WTC11 (cell line): ENCODE results near the gene PSMD1. TPM values are rescaled to one million over a fixed set of nuclear protein-coding genes. Genes with fewer than 3 reads are reported as not detected.

Experiments
- ATAC-seq: fragments of 200-7000 bp; cut with Tn5 transposase; 2 replicates; pipeline ENCODE4 v1.10.0; 2021; ENCODE audit warnings: mild to moderate bottlenecking, moderate library complexity
- CTCF ChIA-PET: fragments of 300-600 bp; sonication (Branson Sonifier 250); formaldehyde crosslinking; loops from one replicate; lab custom pipeline; 2021; ENCODE audit warnings: antibody characterized with exemption; lab: Charles Lee
- POLR2A ChIA-PET: fragments of 350-600 bp; sonication (Branson Sonifier 250); formaldehyde crosslinking; loops from one replicate; lab custom pipeline; 2021; ENCODE audit warnings: antibody characterized with exemption; lab: Charles Lee
- DNase-seq: peaks from one replicate; pipeline ENCODE4 v3.0.0; 2021; ENCODE audit warnings: low spot score
- H3K27ac Mint-ChIP-seq: 2 replicates; pipeline ENCODE4 v1.8.0; 2021; ENCODE audit warnings: mixed read lengths
- H3K27me3 Mint-ChIP-seq: 2 replicates; pipeline ENCODE4 v1.8.0; 2021; ENCODE audit warnings: low read depth, mild to moderate bottlenecking, moderate library complexity, mixed read lengths
- H3K36me3 Mint-ChIP-seq: 2 replicates; pipeline ENCODE4 v1.8.0; 2021; ENCODE audit warnings: mixed read lengths
- H3K4me1 Mint-ChIP-seq: 2 replicates; pipeline ENCODE4 v1.8.0; 2022; ENCODE audit warnings: mixed read lengths
- H3K4me3 Mint-ChIP-seq: 2 replicates; pipeline ENCODE4 v1.8.0; 2021; ENCODE audit warnings: mild to moderate bottlenecking, moderate library complexity, mixed read lengths
- H3K9me3 Mint-ChIP-seq: 2 replicates; pipeline ENCODE4 v1.8.0; 2021; ENCODE audit warnings: mixed read lengths
- ATF1 ChIP-seq: sonication (generic); formaldehyde crosslinking; IDR thresholded peaks from 2 replicates; pipeline ENCODE4 v1.8.1; 2023; ENCODE audit warnings: mild to moderate bottlenecking, moderate library complexity, missing genetic modification reagents
- CREM ChIP-seq: sonication (generic); formaldehyde crosslinking; IDR thresholded peaks from 2 replicates; pipeline ENCODE4 v1.8.1; 2022; ENCODE audit warnings: mild to moderate bottlenecking, missing genetic modification reagents, moderate library complexity
- IRF1 ChIP-seq: sonication (generic); formaldehyde crosslinking; IDR thresholded peaks from 2 replicates; pipeline ENCODE4 v1.8.0; 2023; ENCODE audit warnings: missing genetic modification reagents
- IRF2 ChIP-seq: sonication (generic); formaldehyde crosslinking; IDR thresholded peaks from 2 replicates; pipeline ENCODE4 v1.8.0; 2022; ENCODE audit warnings: low read depth, missing genetic modification reagents, borderline replicate concordance
- MAX ChIP-seq: sonication (generic); formaldehyde crosslinking; IDR thresholded peaks from 2 replicates; pipeline ENCODE4 v1.8.0; 2022; ENCODE audit warnings: mild to moderate bottlenecking, missing genetic modification reagents
- NFATC4 ChIP-seq: fragments of 250-450 bp; sonication (Bioruptor Pico); IDR thresholded peaks from 2 replicates; pipeline ENCODE4 v1.9.0; 2021; ENCODE audit warnings: mild to moderate bottlenecking
- NR3C1 ChIP-seq: sonication (generic); formaldehyde crosslinking; conservative IDR thresholded peaks from 2 replicates; pipeline ENCODE4 v1.8.1; 2023; ENCODE audit warnings: low read depth, mild to moderate bottlenecking, missing genetic modification reagents
- RORB ChIP-seq: fragments of 250-450 bp; sonication (Bioruptor Pico); IDR thresholded peaks from 2 replicates; pipeline ENCODE4 v1.9.0; 2021; ENCODE audit warnings: mild to moderate bottlenecking
- SMAD3 ChIP-seq: sonication (generic); formaldehyde crosslinking; IDR thresholded peaks from 2 replicates; pipeline ENCODE4 v1.8.0; 2022; ENCODE audit warnings: missing genetic modification reagents, mild to moderate bottlenecking, borderline replicate concordance
- TCF7 ChIP-seq: sonication (generic); formaldehyde crosslinking; IDR thresholded peaks from 2 replicates; pipeline ENCODE4 v1.8.0; 2022; ENCODE audit warnings: mild to moderate bottlenecking, low read depth, missing genetic modification reagents, moderate library complexity
- TEAD4 ChIP-seq: sonication (generic); formaldehyde crosslinking; IDR thresholded peaks from 2 replicates; pipeline ENCODE4 v1.8.0; 2022; ENCODE audit warnings: mild to moderate bottlenecking, missing genetic modification reagents
- ZNF138 ChIP-seq: sonication (generic); formaldehyde crosslinking; conservative IDR thresholded peaks from 2 replicates; pipeline ENCODE4 v1.8.1; 2022; ENCODE audit warnings: mild to moderate bottlenecking, moderate library complexity, missing genetic modification reagents
- ZNF219 ChIP-seq: sonication (generic); formaldehyde crosslinking; IDR thresholded peaks from 2 replicates; pipeline ENCODE4 v1.8.0; 2023; ENCODE audit warnings: missing genetic modification reagents, mild to moderate bottlenecking, borderline replicate concordance
- ZNF396 ChIP-seq: fragments of 250-450 bp; sonication (Bioruptor Pico); IDR thresholded peaks from 2 replicates; pipeline ENCODE4 v1.8.0; 2021; ENCODE audit warnings: mild to moderate bottlenecking, moderate library complexity, borderline replicate concordance
- total RNA-seq: library from RNA; stranded (reverse); gene quantifications from 3 replicates; pipeline ENCODE4 v1.2.3, GENCODE V29; 2021
- TF ChIP-seq, protein P1 (sequence below): sonication (generic); formaldehyde crosslinking; conservative IDR thresholded peaks from 2 replicates; pipeline ENCODE4 v1.8.1; 2023; ENCODE audit warnings: mild to moderate bottlenecking, low read depth, missing genetic modification reagents, moderate library complexity
- TF ChIP-seq, protein P2 (sequence below): sonication (generic); formaldehyde crosslinking; IDR thresholded peaks from 2 replicates; pipeline ENCODE4 v1.8.1; 2023; ENCODE audit warnings: mild to moderate bottlenecking, missing genetic modification reagents
- TF ChIP-seq, protein P3 (sequence below): sonication (generic); formaldehyde crosslinking; IDR thresholded peaks from 2 replicates; pipeline ENCODE4 v1.8.0; 2022; ENCODE audit warnings: mild to moderate bottlenecking, missing genetic modification reagents
- TF ChIP-seq, protein P4 (sequence below): fragments of 250-450 bp; sonication (Bioruptor Pico); IDR thresholded peaks from 2 replicates; pipeline ENCODE4 v1.9.0; 2021; ENCODE audit warnings: mild to moderate bottlenecking
- TF ChIP-seq, protein P5 (sequence below): sonication (generic); formaldehyde crosslinking; IDR thresholded peaks from 2 replicates; pipeline ENCODE4 v1.8.0; 2022; ENCODE audit warnings: mild to moderate bottlenecking, missing genetic modification reagents

The PSMD1 gene
- total RNA-seq, 1 experiment from 2014 or later: 163 TPM

GRCh38 chr2:231172025-231172424 is 115.4 kb downstream of the PSMD1 start (continued):
- TF ChIP-seq, protein P1, sequence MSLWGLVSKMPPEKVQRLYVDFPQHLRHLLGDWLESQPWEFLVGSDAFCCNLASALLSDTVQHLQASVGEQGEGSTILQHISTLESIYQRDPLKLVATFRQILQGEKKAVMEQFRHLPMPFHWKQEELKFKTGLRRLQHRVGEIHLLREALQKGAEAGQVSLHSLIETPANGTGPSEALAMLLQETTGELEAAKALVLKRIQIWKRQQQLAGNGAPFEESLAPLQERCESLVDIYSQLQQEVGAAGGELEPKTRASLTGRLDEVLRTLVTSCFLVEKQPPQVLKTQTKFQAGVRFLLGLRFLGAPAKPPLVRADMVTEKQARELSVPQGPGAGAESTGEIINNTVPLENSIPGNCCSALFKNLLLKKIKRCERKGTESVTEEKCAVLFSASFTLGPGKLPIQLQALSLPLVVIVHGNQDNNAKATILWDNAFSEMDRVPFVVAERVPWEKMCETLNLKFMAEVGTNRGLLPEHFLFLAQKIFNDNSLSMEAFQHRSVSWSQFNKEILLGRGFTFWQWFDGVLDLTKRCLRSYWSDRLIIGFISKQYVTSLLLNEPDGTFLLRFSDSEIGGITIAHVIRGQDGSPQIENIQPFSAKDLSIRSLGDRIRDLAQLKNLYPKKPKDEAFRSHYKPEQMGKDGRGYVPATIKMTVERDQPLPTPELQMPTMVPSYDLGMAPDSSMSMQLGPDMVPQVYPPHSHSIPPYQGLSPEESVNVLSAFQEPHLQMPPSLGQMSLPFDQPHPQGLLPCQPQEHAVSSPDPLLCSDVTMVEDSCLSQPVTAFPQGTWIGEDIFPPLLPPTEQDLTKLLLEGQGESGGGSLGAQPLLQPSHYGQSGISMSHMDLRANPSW (CRISPR knock-in tag): no peak
- TF ChIP-seq MAX (CRISPR knock-in tag) (no peak), ATF1 (CRISPR knock-in tag) (no peak)

DNA sequence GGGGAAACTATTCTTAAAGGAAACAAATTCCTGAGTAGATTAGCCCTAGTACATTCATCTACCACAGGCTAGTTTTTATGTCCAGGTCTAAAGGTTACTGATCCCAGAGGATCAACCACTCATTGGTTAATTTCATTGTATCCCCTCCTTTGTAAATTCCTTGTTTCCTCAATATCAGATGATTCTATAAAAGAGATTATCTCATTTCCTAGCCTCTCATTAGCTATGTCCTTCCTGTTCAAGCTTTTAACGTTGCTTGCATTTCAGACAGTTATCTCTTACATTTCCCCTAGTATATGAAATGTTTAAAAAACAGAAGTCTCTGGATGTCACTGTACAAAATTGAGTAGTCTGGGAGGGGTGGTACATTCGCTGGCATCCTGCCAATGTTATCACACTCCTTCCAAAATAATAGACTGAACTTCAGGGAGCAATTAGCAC is 117.6 kb downstream of the PSMD1 start:
- POLR2A ChIA-PET: interaction anchor here (0.7 kb wide), 1 partner anchor 33 kb away, joined by 3 read pairs; no protein-coding TSS in a partner anchor
- Mint-ChIP-seq H3K27me3 (no peaks in the 10 kb centered on the region), H3K27ac (peak overlapping the region; percentile 37), H3K36me3 (peaks cover 41% of the 10 kb centered on the region), H3K9me3 (no peaks in the 10 kb centered on the region), H3K4me3 (no peak overlapping the region), H3K4me1 (no peaks in the 10 kb centered on the region)
- CTCF ChIA-PET: no interaction called here
- ATAC-seq: no peak
- no peak for DNase-seq
- no peak for TF ChIP-seq TEAD4 (CRISPR knock-in tag)
- TF ChIP-seq, protein P2, sequence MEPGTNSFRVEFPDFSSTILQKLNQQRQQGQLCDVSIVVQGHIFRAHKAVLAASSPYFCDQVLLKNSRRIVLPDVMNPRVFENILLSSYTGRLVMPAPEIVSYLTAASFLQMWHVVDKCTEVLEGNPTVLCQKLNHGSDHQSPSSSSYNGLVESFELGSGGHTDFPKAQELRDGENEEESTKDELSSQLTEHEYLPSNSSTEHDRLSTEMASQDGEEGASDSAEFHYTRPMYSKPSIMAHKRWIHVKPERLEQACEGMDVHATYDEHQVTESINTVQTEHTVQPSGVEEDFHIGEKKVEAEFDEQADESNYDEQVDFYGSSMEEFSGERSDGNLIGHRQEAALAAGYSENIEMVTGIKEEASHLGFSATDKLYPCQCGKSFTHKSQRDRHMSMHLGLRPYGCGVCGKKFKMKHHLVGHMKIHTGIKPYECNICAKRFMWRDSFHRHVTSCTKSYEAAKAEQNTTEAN (CRISPR knock-in tag): no peak
- no peak for TF ChIP-seq IRF2 (CRISPR knock-in tag)
- TF ChIP-seq IRF1: no peak
- no peak for TF ChIP-seq ATF1 (CRISPR knock-in tag)
- TF ChIP-seq, protein P3, sequence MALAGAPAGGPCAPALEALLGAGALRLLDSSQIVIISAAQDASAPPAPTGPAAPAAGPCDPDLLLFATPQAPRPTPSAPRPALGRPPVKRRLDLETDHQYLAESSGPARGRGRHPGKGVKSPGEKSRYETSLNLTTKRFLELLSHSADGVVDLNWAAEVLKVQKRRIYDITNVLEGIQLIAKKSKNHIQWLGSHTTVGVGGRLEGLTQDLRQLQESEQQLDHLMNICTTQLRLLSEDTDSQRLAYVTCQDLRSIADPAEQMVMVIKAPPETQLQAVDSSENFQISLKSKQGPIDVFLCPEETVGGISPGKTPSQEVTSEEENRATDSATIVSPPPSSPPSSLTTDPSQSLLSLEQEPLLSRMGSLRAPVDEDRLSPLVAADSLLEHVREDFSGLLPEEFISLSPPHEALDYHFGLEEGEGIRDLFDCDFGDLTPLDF (CRISPR knock-in tag): no peak
- TF ChIP-seq ZNF396 (CRISPR knock-in tag): no peak
- TF ChIP-seq RORB: no peak
- no peak for TF ChIP-seq NR3C1 (CRISPR knock-in tag)
- no peak for TF ChIP-seq NFATC4
- no peak for TF ChIP-seq MAX (CRISPR knock-in tag)
- no peak for TF ChIP-seq ZNF219
- TF ChIP-seq SMAD3 (CRISPR knock-in tag): no peak
- no peak for TF ChIP-seq ZNF138 (CRISPR knock-in tag)
- TF ChIP-seq TCF7 (CRISPR knock-in tag): no peak
- TF ChIP-seq, protein P4, sequence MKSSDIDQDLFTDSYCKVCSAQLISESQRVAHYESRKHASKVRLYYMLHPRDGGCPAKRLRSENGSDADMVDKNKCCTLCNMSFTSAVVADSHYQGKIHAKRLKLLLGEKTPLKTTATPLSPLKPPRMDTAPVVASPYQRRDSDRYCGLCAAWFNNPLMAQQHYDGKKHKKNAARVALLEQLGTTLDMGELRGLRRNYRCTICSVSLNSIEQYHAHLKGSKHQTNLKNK: no peak
- TF ChIP-seq, protein P5, sequence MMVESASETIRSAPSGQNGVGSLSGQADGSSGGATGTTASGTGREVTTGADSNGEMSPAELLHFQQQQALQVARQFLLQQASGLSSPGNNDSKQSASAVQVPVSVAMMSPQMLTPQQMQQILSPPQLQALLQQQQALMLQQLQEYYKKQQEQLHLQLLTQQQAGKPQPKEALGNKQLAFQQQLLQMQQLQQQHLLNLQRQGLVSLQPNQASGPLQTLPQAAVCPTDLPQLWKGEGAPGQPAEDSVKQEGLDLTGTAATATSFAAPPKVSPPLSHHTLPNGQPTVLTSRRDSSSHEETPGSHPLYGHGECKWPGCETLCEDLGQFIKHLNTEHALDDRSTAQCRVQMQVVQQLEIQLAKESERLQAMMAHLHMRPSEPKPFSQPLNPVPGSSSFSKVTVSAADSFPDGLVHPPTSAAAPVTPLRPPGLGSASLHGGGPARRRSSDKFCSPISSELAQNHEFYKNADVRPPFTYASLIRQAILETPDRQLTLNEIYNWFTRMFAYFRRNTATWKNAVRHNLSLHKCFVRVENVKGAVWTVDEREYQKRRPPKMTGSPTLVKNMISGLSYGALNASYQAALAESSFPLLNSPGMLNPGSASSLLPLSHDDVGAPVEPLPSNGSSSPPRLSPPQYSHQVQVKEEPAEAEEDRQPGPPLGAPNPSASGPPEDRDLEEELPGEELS: no peak
- TF ChIP-seq CREM (CRISPR knock-in tag): no peak
